ENCODE data around the gene TSC22D2.

The TSC22D2 gene

DNA sequence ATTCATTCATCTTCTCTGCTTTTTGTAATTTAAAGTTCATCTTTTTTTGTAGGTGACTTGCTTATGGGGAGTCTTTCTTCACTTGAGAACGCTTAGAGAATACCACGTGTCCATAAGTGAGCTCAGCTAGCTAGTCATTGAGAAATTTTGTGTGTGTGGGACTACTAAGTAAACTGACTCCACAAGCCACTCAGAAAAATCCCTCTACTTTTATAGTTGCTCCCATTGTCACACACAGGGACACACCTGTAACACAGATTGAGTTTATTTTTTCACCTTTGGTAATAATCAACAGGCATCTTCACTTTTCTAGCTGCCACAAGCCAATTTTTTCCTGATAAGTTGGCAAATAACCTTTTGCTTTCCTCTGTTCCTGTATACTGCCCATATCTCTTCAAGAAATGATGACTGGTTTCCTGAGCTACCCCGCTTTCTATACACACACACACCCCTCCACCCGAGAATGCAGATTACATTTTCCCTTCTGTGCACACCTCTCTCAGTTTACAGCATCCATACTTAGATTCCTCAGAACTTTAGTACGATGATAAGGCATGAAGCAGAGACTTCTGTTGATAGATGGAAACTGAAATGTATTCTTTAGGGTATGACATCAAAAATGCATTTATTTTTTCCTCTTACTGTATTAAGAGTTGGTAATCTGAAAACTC is 4.6 kb downstream of the TSC22D2 start:
- DNase-seq (ENCODE audit: low spot score), result no peak

DNA sequence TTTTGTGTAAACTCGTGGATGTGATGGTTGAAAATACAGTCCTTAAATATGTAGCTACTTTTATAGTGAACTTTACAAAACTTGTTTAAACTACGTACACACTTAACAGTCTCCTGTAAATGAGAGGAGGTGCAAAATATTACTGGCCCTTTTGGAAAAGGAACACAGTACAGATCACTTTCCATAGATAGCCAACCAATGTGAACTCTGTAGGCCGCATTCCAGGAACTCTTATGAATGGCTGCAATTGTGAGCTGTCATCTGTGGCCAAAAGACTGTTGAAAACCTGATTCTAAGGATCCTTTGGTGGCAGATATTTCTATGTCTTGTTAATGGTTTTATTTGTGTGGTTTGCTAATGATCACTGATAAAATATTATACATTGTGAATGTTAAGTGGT is 6.2 kb downstream of the TSC22D2 start:
- no peak for DNase-seq (ENCODE audit: low spot score)

DNA sequence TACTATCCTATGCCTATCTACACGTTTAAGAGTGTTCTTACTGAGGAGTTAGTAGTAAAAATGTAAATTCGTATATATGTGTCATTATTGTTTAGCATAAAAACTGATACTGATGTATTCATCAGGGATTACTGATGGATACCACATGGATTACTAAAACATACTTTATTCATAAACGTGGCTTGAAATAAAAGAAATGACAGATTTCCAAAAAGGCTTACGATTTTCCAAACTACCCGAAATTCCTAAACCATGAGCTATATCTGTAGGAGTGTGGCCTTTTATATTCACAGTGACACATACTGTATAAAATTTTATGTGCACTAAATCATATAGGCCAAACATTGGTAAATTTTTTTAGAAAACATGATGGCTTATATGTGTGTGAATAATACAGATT is 6.9 kb downstream of the TSC22D2 start:
- no peak for DNase-seq (ENCODE audit: low spot score)

DNA sequence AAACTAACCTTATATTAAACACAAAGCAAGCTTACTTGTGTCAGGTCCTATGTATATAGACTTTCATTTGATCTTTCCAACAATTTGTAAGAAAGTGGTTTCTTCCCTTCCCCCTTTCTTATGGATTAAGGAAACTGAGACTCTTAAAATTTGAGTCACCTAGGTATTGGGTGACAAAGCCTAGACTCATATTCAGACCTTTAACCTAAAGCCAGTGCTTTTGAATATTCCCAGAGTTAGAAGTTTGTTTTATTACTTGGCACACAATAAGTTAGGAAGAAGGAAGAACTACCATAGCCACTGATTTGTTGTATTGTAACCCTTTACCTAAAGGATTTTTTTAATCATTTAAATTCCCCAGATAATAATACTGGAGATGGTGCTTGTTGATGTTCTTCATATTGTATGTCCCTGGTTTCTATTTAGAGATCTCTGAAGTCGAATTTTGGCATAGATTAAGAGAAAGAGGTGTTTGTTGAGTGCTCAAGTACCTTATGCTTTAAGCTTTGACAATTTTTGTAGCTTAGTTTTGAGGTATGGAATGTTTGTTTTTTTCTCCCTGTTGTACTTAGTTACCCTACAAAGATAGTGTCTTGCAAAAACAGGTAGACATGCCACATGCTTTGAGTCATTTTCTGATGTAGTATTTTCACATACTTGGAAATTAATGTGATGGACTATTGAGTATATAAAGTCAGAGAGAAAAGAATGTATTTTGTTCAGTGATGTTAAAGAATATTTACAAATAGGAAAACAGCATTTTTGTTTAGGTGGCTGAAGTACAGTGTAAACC is 11.2 kb downstream of the TSC22D2 start:
- no peak for DNase-seq (ENCODE audit: low spot score)

DNA sequence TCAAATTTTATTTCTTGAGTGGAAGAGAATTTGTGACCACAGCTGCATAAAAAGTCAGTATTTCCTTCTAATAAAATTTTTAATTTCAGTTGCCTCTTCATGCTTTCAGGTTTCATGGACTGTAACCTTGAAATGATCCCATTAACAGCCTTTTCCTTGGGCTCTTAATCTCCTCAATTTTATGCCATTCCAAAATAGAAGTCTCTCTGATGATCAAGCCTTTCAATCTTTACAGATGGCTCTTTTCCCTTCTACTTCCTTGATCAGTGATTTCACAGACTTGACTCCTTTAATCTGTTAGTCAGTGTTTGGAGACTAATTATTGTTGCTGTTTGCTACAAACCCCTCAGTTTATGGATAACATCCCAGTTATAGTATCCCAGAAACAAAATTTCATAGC is 11.9 kb downstream of the TSC22D2 start:
- no peak for DNase-seq (ENCODE audit: low spot score)

DNA sequence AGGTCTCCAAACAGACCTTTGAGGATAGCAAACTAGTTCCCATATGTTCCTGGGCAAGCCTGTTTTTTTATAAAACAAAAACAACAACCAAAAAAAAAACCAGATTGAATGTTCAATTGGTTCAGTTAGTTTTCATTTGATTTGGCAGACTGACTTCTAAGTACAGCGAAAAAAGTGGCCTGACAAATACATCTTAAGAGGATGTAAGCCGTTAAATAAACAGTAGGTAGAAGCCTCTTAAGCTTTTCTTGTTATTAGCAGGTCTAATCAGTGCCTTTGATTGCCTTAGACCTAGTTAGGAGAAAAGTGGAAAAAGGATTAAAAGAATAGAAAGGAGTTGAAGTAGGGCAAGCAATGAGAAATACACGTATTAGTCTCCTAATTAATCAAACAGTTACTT is 13.2 kb downstream of the TSC22D2 start:
- DNase-seq (ENCODE audit: low spot score), result no peak

DNA sequence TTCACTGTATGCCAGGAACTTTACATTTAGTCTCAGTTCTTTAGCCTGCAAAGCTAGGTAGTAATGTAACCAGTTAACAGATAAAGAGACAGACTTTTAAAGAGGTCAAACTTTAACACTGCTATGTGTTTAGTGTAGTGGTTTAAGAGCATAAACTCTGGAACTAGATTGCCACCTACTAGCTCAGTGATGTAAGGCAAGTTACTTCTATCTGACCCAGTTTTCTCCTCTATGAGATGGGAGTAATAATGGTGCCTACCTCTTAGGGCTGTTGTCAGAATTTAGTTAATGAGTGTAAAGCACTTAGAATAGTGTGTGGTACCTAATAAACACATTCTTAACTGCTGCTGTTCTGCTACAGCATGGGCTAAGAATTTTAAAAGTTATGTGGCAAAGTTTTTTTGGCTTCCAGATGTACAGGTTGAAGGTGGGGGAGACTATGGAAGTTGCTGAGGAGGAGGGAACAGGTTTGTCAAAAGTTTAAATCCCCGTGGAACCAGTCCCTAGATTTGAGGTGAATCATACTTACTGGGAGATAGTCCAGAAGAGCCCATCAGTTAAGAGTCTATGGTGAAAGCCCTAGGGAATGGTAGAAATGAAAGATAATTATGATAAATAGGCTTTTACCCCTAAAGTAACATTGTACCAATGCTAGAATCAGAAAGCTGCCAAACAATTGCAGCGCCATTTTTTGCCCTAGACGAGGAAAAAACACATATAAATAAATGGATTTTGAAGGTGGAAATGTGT is 13.9 kb downstream of the TSC22D2 start:
- DNase-seq (ENCODE audit: low spot score), result no peak

DNA sequence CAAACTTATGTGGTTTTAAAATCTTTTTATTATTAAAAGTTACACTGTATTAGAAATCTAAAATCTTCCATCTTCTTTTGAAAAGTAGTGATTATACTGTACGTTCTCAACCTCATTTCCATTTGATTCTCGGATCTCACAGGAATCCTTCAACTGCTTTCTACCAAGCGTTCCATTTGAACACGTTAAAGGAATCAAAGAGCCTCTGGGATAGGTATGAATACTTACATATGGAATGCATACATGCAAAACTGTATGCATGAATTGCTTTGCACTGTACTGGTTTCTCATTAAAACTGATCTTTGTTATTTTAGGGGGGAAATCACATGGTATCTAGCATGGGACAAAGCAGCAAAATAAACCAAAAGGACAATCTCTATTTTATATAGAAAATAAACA is 14.8 kb downstream of the TSC22D2 start:
- no peak for DNase-seq (ENCODE audit: low spot score)

DNA sequence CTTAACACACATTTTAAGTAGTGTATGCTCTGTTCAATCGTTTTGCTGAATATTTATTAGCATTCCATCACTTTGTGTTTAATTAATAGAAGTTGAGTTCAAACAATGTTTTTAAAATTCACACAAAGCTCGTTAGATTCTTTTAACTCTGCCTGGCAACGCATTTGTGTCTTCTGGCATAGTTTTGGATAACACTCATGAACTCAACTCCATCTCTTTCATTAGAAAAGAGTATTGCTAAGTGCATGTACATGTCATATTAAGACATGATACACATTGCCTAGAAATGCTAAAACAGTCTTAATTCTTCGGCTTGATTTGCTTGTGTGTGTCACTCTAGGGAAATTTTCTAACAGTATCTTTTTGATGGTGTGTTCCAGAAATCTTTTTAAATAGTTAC is 15.7 kb downstream of the TSC22D2 start:
- no peak for DNase-seq (ENCODE audit: low spot score)

DNA sequence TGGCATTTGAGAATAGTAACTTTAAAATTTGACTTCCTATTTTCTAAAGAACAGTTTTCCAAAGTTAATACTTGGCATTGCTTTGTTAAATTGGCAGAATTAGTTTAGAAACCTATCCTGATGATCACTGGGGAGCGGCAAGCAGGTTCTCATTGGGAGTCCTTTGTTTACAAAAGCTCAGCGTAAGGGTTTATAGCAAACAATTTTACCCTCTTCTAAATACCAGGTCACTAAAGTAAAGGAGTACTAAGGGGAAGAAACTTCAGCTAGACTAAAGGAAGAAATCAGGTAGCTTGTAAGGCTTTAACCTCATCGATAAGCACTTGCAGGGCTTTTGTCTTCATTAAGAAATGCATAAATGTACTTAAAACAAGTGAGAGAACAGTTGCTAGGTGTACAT is 18.2 kb downstream of the TSC22D2 start:
- no peak for DNase-seq (ENCODE audit: low spot score)

DNA sequence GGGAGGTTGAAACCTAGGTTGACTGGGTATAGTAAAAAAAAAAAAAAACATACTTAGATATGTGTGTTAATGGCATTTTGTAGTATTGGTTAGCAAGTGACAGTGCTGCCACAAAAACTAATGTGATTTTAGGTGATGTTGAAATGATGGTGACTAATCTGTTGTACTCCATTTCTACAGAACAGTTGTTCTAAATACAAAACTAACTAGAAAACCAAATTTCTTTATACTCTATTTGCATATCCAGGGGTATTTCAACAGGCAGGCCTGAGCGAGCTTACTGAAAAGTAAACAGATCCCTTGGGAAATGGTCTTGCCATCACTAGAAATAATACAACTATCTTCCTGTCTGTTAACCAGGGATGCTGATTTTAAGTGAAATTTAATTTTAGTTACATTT is 20.5 kb downstream of the TSC22D2 start:
- no peak for DNase-seq (ENCODE audit: low spot score)

DNA sequence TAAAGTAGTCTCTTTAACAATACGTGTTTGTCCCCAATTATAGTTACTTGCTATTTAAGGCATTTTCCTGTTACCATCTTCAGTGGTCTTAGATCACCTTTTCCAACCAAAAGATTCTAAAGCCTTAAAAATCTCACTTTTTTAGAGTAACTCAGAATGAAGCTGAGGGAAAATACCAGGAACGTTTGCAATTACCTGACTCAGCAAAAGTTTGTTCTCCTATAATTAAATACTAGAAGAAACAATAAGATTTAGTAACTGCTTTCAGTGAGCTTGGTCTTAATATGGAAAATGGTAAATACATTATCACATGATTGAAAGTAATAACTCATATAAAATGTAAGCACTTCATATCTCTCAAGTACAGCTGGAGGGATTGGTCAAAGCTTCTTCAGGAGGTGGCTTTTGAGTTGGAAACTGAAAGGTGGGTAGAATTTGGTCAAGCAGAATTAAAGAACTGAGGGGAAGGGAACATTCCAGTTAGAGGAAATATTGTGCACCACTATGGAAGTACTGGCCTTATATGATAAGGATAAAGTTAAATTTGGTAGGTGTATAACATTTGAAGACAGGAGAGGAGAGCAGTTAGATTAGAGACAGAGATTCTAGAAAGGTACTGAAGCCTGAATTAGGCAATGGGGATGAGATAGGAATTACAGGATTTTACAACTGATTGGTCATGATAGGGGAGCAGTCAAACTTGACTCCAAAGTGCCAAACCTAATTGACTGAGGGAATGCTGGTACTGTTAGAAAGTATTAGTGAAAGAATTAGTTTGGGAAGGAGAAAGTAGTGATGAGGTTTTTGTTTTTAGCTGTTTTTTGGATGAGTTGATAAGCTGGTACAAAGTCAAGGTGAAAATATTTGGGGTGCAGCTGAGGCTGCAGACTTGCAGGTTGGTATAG is 21.9 kb downstream of the TSC22D2 start:
- no peak for DNase-seq (ENCODE audit: low spot score)

DNA sequence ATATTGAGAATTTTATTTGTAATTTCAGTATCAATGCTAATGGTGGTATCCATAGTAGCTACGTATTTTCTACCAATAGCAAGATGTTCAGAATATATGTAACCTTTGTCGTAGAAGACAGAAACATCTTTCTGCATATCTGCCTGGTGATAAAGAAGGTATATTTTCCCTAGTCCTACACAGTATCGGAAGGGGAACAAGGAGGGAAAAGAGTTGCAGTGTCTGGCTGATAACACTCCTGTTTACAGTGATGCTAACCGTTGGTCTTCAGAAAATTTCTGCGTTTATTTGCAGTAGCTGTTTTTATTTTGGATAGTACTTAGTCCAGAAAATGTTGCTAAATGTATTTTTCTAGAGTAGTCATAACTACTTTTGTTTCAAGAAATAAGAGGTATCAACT is 25.2 kb downstream of the TSC22D2 start:
- no peak for DNase-seq (ENCODE audit: low spot score)

DNA sequence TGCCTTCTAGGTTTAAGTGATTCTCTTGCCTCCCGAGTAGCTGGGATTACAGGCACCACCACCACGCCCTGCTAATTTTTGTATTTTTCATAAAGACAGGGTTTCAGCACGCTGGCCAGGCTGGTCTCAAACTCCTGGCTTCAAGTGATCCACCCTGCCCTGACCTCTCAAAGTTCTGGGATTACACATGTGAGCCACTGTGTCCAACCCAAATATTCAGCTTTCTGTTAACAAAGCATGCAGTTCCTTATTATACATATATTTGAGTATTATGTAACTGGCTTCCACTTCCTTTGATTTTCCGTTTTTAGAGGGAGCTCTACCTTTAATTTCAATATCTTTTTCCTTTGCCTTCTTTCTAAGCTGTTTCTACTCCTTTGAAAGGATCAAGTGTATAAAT is 26.1 kb downstream of the TSC22D2 start:
- no peak for DNase-seq (ENCODE audit: low spot score)

DNA sequence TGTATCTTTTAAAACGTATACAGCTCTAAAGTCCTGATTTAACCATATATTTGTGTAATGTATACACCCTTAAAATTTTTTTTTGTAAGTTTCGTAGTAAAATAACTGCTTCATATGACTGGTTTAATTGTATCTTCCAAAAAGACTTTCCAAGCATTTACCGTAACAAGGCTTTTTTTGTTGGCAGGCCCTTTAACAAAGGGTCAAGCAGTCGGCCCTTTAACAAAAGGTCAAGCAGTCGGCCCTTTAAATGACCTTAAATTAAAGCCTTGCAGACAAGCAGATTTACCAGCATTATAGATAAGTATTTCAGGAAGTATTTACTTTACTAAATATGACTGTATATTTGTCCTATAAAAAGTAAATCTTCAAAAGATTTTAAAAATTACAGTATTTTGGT is 28.1 kb downstream of the TSC22D2 start:
- DNase-seq (ENCODE audit: low spot score), result no peak

DNA sequence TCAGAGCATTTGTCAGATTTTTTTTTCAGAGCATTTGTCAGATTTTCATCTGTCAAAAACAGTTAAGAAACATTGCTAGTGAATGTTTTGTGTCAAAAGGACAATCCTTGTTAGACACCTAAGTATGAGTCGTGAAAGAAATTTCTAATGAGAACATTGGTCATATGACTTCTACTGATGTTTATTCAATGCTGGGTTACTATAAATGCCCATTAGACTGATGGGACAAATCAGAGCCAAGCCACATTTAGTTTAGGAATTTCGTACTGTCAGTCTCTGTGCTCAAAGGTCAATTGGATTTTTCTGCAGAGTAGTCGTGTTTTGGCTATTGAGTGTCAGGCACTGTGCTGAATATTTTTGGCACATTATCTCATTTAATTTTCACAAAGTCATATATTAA is 31.6 kb downstream of the TSC22D2 start:
- no peak for DNase-seq (ENCODE audit: low spot score)

DNA sequence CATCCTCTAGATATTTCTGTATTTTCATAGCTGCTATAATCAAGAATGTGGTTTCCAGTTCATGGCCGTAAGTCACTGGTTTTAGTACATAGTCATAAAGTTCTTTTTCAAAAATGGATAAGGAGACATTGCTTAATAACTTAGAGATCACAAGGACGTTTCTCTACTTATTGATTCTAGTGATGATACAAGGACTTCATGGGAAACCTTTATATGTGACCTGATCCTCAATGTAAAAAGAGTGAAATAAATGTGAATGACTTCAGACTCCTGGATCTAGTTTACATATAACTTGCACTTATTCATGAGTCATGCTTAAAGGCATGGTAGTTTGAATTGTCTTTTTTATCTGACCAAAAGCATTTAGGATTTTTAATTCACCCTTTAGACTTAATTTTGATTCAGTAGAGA is 35.2 kb downstream of the TSC22D2 start:
- no peak for DNase-seq (ENCODE audit: low spot score)

DNA sequence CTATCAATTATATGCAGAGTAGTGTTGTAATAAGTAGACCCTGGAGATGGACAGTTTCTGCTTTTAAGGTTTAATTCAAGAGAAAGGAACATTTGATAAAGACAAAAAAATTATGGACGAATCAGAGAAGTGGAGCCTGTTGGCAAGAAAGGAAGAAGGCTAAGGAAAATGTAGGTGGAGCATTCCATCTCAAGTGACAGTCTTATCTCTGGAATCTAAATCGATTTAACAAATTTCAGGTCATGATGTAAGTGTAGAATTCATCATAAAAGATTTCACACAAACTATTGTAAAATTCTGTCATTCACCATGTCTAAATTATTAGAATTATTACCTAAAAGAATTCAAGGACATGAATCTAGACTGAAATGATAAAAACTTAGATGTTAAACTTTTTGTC is 36.3 kb downstream of the TSC22D2 start:
- no peak for DNase-seq (ENCODE audit: low spot score)

DNA sequence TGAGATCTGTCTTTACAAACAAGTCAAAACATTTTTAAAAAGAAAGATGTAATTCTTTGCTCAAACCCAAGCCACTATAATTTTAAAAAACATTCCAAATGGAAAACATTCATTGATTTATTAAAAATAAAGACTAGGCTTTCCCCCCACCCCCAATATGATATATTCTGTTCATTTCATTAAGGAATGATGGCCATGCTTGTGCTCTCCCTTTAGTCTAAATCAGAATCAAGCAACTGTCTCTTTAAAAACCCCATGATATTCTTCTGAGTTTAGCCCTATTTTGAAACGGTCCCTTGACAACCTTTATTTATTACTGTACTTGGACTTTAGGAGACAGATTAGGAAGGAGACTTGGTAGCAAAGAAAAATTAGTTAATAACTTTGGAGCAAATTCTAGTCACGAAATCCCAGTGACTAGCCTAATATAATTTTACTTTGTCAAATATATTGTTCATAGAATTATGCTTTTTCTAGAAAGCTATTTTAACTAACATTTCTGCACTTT is 38.4 kb downstream of the TSC22D2 start:
- no peak for DNase-seq (ENCODE audit: low spot score)

DNA sequence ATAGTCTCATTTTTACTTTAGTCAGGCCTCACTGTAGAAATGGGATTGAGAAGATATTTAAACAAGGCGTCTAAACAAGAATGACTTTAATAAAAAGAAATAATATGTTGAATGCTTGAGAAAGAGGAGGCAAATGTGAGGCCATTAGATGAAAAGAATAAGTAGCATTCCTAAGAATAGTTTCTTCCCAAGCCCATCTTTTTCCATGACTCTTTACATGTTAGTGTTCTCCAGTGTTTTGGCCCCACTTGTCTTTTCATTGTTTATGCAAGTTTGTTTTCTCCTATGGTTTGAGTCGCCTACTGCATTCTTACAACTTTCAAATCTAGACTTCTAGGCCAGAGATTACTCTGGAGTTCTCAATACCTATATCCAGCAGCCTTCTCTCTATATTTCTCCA is 39.0 kb downstream of the TSC22D2 start:
- no peak for DNase-seq (ENCODE audit: low spot score)

DNA sequence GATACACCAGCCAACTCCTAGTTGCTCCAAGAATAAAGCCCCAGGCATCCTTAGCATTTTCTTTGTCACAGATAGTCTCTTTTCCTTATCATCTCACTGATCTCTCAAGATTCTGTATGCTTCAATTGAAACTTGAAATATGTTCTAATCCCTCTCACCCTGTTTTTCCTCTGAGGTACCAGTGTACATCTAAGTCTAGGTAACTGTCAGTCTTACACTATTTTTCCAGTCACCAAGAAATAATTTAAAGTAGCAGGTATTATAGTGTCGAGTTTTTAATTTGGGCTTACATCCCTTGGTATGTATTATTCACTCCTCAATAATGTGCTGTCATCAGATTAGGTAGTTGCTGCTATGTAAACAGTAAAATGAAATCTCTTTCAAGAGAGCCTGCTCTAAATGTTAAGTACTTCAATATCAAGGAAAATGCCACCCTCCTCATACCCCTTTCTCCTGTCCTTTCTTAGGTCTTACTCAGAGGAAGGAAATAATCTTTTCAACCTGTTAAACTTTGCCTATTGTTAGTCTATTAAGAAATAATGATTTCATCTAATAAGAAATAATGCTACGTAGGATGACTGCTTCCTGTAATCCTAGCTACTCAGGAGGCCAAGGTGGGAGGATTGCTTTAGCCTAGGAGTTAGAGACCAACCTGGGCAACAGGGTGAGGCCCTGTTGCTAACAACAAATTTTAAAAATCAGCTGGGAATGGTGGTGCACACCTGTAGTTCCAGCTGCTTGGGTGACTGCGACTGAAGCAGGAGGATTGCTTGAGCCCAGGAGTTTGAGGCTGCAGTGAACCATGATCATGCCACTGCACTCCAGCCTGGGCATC is 39.8 kb downstream of the TSC22D2 start:
- DNase-seq (ENCODE audit: low spot score), result no peak
